Activated naive CD8-positive, alpha-beta T cell treated with anti-CD3 and anti-CD28 coated beads for 36 hours (primary cell): Measurements from ENCODE around the gene LIN52. TPM values are rescaled to one million over a fixed set of nuclear protein-coding genes. Genes with fewer than 3 reads are reported as not detected.
A peak's percentile ranks its signal among the peaks of the same experiment; 100 is the strongest.
"Not testable (repeated sequence)": the region's sequence is repeated elsewhere in the genome, so short reads cannot be mapped to it uniquely, and the experiment has no call there.

ENCODE experiments used
- DNase-seq: peaks from one replicate; pipeline ENCODE4 v3.0.0; 2021
- H3K27ac Mint-ChIP-seq: one replicate; pipeline ENCODE4 v1.8.0; 2022; ENCODE audit warnings: mild to moderate bottlenecking, moderate library complexity, mixed read lengths
- H3K27me3 Mint-ChIP-seq: one replicate; pipeline ENCODE4 v1.8.0; 2022; ENCODE audit warnings: mild to moderate bottlenecking, mixed read lengths
- H3K36me3 Mint-ChIP-seq: one replicate; pipeline ENCODE4 v1.8.0; 2021; ENCODE audit warnings: mild to moderate bottlenecking, mixed read lengths
- H3K4me1 Mint-ChIP-seq: one replicate; pipeline ENCODE4 v1.8.0; 2021; ENCODE audit warnings: mixed read lengths
- H3K4me3 Mint-ChIP-seq: one replicate; pipeline ENCODE4 v1.8.0; 2022; ENCODE audit warnings: mild to moderate bottlenecking, moderate library complexity, mixed read lengths
- H3K9me3 Mint-ChIP-seq: one replicate; pipeline ENCODE4 v1.8.0; 2022; ENCODE audit warnings: mixed read lengths
- total RNA-seq, 2 experiments: library from RNA; stranded (reverse); gene quantifications; one replicate each; pipeline ENCODE4 v1.2.3, GENCODE V29; 2021

LIN52 gene
- total RNA-seq, 2 experiments from 2014 or later, result 11.1 to 12.4 TPM

DNA sequence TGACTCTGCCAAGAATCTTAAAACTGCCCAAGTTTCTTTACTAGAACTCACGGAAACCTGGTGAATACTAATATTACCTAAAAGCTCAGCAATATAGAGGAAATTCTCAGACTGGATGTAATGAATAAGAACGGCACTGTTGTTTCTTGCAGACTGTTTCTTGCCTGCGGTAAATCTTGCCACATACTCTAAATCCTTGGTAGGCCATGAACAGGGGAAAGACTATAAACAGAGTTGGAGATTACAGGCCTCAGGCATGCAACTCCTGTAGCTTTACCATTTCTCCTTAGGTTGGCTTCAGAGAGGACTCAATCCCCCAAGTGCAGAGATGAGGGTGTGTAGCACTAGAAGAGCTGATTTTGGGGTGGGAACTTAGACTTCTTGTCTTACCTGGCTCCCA, 1.6 kb upstream of the LIN52 start:
- DNase-seq, result no peak
- Mint-ChIP-seq H3K4me3 (peak overlapping the region; percentile 95), H3K27ac (no peak overlapping the region), H3K9me3 (no peaks in the 10 kb centered on the region), H3K27me3 (no peaks in the 10 kb centered on the region), H3K36me3 (peaks cover 1% of the 10 kb centered on the region), H3K4me1 (peaks cover 29% of the 10 kb centered on the region)

DNA sequence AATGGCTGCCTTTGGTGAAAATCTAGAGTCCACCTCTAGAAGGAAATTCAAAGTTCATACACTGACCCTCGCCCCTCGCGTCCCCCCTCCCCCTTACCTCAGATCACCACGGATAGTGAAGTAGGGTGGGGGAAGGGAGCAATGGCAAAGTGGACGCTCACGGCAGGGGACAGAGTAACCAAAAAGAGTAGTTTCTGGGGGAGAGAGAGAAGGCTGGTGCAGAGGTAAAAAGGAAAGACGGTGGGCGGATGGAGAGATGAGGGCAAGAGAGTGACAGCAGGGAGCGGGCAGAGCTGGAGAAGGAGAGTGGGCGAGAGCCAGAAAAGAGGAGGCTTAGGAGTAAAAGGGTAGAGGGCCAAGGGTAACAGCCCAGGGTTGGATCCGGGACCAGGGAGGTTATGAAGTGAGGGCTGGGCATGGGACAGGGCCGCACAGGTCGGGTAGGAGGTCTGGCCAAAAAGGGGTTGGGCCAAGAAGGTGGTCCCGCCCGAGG, 926 bp upstream of the LIN52 start:
- no peak for DNase-seq
- Mint-ChIP-seq H3K4me1 (peaks cover 31% of the 10 kb centered on the region), H3K27ac (peak overlapping the region; percentile 79), H3K9me3 (peaks cover 2% of the 10 kb centered on the region), H3K36me3 (peaks cover 5% of the 10 kb centered on the region), H3K27me3 (no peaks in the 10 kb centered on the region), H3K4me3 (peak overlapping the region; percentile 95)

DNA sequence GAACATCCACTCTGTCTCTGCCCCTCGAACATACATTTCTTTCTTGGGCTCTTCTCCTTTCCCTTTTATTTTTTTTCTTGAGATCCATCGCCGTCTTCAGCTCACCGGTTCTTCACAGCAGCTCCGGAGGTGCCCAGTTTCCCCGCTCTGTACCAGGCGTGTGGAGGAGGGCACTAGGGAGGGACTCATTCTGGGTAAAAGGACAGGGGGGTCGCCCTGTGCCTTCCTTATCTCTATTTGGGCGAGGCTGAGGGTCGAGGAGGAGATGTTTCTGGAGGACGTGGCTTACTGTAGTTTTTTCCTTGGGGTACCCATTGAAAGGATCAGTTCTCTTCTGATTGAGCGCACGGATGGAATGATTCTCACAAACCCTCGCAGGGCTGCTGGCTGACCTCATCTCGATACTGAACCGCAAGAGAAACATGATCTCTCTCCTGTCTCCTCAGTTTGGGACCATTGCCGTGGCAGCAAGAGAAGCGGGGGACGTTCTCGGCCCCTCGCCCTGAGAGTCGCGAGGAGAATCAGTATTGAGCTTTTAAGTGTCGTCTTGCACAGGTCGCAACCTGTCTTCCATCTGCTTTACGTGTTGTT, 386 bp downstream of the LIN52 start:
- Mint-ChIP-seq H3K9me3 (peaks cover 5% of the 10 kb centered on the region), H3K4me1 (peaks cover 35% of the 10 kb centered on the region), H3K4me3 (peak overlapping the region; percentile 95), H3K27me3 (no peaks in the 10 kb centered on the region), H3K27ac (peak overlapping the region; percentile 96), H3K36me3 (peaks cover 9% of the 10 kb centered on the region)
- DNase-seq, result peak; percentile 37

DNA sequence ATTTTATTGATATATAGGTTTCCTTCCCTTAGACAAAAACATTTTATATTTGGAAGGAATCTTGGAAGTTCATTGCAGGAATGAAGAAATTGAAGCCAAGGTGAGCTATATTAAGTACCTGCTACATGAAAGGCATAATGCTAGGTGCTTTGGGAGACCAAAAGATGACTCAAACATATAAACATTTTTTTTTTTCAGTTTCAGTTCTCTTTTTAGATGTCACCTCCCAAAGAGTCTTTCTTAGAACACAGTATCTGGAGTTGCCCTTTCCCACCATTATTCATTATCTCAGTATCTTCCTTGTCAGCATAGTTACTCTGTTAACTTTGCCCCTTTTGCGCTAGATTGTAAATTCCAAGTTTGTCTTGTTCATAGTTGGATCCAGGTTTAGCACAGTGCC, 1.1 kb downstream of the LIN52 start:
- Mint-ChIP-seq H3K27ac (peak overlapping the region; percentile 96), H3K36me3 (peaks cover 9% of the 10 kb centered on the region), H3K4me1 (peaks cover 35% of the 10 kb centered on the region), H3K9me3 (peaks cover 5% of the 10 kb centered on the region), H3K4me3 (peak overlapping the region; percentile 95), H3K27me3 (no peaks in the 10 kb centered on the region)
- DNase-seq, result no peak

DNA sequence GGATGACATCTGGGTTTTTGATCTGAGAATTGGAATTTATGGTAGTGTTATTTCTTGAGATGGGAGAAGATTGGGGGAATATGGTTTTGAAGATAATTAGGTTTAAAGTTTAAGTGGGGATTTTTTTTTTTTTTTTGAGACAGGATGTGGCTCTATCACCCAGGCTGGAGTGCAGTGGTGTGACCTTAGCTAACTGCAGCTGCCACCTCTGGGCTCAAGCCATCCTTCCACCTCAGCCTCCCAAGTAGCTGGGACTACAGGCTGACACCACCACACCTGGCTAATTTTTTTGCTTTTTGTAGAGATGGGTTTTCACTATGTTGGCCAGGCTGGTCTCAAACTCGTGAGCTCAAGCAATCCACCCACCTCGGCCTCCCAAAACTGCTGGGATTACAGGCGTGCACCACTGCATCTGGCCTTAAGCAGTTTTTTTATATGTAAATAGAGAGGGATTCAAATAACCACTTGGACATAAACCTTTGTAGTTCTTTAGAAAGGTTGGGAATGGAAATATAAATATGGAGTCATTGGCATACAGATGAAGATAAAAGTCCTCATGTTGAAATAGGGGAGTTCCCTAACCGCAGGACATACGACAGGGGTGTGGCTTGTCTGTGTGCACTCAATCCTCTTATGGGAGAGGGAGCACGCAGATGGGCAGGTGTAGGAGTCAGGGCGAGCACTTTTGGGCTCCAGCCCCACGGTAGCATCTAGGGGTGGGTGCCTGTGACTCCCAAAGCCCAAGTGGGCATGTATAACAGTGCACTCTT, 4.7 kb downstream of the LIN52 start:
- Mint-ChIP-seq H3K36me3 (peaks cover 9% of the 10 kb centered on the region), H3K9me3 (peaks cover 5% of the 10 kb centered on the region), H3K27me3 (no peaks in the 10 kb centered on the region), H3K4me3 (no peak overlapping the region), H3K4me1 (peaks cover 23% of the 10 kb centered on the region), H3K27ac (no peak overlapping the region)
- DNase-seq, result no peak

DNA sequence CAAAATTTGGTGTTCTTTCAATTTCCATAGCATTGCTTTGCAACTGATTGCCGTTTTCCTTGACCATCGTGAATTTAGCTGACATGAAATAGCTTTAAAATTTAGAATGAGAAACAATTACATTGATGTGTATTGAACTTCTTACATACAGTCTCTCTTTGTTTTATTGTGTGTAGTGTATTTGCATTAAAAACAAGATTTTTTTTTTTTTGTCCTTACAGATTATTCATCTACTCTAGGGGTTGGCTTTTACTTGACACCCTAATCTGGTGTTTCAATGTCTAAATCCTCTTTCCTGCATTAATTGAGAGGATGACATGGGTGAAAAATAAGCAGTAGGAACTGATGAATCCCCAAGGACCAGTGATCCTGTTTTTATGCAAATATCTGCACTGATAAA, 20.6 kb downstream of the LIN52 start:
- Mint-ChIP-seq H3K4me1 (no peaks in the 10 kb centered on the region), H3K27me3 (no peaks in the 10 kb centered on the region), H3K36me3 (peaks cover 8% of the 10 kb centered on the region)

DNA sequence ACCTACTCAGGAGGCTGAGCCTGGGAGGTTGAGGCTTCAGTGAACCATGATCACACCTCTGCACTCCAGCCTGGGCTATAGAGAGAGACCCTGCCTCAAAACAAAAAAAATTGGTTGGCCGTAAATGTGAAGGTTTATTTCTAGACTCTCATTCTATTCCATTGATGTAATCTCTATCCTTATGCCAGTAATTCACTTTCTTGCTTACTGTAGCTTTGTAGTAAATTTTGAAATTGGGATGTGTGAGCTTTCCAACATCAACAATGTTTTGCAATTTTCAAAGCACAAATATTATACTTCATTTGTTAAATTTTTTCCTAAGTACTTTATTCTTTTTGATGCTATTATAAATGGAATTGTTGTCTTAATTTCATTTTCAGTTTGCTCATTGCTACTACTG, 24.6 kb downstream of the LIN52 start:
- Mint-ChIP-seq H3K36me3 (peaks cover 6% of the 10 kb centered on the region), H3K27me3 (no peaks in the 10 kb centered on the region), H3K9me3 (no peaks in the 10 kb centered on the region), H3K27ac (no peak overlapping the region), H3K4me1 (no peaks in the 10 kb centered on the region), H3K4me3 (no peak overlapping the region)
- no peak for DNase-seq

More for the DNA sequence above, 20.6 kb downstream of the LIN52 start:
- H3K27ac Mint-ChIP-seq, result no peak overlapping the region
- no peak overlapping the region for H3K4me3 Mint-ChIP-seq
- no peak for DNase-seq
- H3K9me3 Mint-ChIP-seq, result no peaks in the 10 kb centered on the region

DNA sequence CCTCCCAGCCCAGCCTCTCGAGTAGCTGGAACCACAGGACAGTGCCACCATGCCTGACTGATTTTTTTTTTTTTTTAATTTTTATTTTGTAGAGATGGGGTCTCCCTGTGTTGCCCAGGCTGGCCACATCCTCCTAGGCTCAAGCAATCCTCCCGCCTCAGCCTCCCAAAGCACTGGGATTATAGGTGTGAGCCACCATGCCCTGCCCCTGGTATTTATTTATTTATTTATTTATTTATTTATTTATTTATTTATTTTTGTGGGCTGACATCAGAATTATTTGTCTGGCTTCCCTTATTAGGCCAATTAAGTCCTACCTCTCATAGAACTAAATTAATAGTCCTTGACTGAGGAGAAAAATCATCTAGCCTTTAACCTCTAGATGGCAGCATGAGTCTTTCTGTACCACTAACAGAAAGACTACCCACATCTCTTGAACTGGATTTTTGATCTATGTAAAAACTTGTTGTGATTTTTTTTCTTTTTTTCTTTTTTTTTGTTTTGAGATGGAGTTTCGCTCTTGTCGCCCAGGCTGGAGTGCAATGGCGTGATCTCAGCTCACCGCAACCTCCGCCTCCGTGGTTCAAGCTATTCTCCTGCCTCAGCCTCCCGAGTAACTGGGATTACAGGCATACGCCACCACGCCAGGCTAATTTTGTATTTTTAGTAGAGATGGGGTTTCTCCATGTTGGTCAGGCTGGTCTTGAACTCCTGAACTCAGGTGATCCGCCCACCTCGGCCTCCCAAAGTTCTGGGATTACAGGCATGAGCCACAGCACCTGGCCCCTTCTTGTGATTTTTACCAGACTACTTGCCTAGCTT, 26.9 kb downstream of the LIN52 start:
- H3K4me3 Mint-ChIP-seq, H3K36me3 Mint-ChIP-seq, H3K27me3 Mint-ChIP-seq, H3K9me3 Mint-ChIP-seq, H3K27ac Mint-ChIP-seq, H3K4me1 Mint-ChIP-seq, DNase-seq: not testable (repeated sequence)

DNA sequence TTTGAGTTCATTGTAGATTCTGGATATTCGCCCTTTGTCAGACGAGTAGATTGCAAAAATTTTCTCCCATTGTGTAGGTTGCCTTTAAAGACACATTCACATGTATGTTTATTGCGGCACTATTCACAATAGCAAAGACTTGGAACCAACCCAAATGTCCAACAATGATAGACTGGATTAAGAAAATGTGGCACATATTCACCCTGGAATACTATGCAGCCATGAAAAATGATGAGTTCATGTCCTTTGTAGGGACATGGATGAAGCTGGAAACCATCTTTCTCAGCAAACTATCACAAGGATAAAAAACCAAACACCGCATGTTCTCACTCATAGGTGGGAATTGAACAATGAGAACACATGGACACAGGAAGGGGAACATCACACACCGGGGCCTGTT, 40.7 kb downstream of the LIN52 start:
- not testable (repeated sequence) for H3K4me3 Mint-ChIP-seq, H3K27me3 Mint-ChIP-seq, H3K9me3 Mint-ChIP-seq, H3K4me1 Mint-ChIP-seq, DNase-seq, H3K27ac Mint-ChIP-seq
- peaks cover 18% of the 10 kb centered on the region for H3K36me3 Mint-ChIP-seq

DNA sequence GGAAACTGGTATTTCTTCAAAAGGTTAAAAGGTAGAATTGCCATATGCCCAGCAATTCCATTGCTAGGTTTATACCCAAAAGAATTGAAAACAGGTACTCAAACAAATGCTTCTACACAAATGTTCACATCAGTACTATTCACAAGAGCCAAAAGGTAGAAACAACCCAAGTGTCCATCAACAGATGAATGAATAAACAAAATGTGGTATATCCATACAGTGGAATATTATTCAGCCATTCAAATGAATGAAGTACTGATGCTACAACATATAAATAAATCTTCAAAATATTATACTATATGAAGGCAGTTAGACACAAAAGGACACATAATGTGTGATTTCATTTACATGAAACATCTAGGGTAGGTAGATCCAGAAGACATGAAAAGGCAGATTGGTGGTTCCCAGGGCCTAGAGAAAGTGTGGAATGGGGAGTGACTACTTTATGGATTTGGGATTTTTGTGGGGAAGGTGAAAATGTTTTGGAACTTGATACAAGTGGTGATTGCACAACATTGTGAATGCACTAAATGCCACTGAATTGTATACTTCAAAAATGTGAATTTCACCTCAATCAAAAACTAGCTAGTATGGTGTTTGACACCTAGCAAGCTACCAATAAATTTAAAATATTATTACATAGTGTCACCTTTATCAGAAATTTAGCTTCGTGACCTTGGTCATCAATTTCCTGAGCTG, 41.7 kb downstream of the LIN52 start:
- Mint-ChIP-seq H3K4me1 (no peaks in the 10 kb centered on the region), H3K36me3 (peaks cover 14% of the 10 kb centered on the region), H3K27ac (no peak overlapping the region), H3K9me3 (no peaks in the 10 kb centered on the region), H3K27me3 (no peaks in the 10 kb centered on the region), H3K4me3 (no peak overlapping the region)
- DNase-seq, result no peak

DNA sequence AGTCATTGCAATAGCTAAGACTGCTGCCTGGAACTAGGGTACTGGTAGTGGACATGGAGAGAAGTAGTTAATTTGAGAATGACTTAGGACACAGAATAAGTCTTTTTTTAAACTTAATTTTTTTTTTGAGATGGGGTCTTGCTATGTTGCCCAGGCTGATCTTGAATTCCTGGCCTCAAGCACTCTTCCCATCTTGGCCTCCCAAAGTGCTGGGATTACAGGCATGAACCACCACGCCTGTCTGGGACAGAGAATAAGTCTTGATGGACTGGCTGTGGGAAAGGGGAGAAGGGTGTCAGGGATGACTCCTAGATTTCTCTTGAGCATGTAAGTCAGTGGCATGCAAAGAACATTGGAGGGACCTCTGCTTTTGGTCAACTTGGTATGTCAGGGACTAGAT, 42.9 kb downstream of the LIN52 start:
- no peak for DNase-seq
- Mint-ChIP-seq H3K27ac (no peak overlapping the region), H3K36me3 (peaks cover 14% of the 10 kb centered on the region), H3K27me3 (no peaks in the 10 kb centered on the region), H3K9me3 (no peaks in the 10 kb centered on the region), H3K4me1 (no peaks in the 10 kb centered on the region), H3K4me3 (no peak overlapping the region)

DNA sequence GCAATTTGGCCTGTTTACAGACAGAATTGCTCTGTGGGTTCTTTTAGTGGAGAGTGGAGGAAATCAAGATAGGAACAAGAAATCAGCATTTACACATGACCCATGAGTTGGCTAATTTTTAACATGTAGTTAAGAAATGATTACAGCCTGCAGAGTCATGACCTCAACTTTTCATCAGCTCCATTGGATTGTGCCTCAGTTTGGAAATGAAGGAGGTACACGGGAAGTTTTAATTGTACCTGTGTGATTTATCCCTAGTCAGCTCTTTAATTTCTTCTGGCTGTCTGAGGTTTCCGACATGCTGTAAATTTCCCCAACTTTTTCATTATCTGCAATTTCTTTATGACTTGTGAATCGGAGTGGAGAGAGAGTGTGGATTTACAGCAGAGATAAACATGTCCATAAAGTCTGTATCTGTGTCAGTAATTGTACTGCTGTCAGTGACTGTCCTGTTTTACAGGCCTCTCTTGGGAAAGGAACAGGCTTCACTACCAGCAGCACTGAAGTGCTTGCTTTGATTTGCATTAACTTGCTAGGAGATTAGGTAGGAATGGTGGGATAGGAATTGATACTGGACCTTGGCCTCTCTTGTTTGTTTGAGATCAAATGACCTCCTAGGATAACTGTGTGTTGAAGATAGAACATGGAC, 49.2 kb downstream of the LIN52 start:
- no peak for DNase-seq
- Mint-ChIP-seq H3K4me3 (no peak overlapping the region), H3K36me3 (peaks cover 7% of the 10 kb centered on the region), H3K4me1 (peaks cover 25% of the 10 kb centered on the region), H3K27me3 (no peaks in the 10 kb centered on the region), H3K27ac (no peak overlapping the region), H3K9me3 (no peaks in the 10 kb centered on the region)

DNA sequence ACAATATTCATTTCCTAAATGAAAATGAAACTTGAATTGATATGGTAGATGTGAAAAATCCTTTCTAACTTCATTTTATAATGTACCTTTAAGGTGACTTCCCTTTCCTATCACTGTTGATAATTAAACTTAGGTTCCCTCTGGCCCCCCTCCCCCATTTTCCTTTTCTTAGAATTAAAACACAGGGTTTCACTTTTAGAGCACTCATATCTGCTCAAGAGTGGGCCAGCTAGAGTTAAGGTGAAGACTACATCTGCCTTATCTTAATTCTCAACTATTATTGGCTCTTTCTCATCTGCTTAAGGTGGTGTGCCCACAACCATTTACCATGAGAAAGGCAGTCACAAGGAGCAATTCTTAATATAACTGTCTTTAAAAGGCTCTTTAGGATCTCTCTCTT, 49.7 kb downstream of the LIN52 start:
- peaks cover 25% of the 10 kb centered on the region for H3K4me1 Mint-ChIP-seq
- no peaks in the 10 kb centered on the region for H3K27me3 Mint-ChIP-seq
- DNase-seq, result no peak
- no peaks in the 10 kb centered on the region for H3K9me3 Mint-ChIP-seq
- H3K36me3 Mint-ChIP-seq, result peaks cover 7% of the 10 kb centered on the region
- no peak overlapping the region for H3K27ac Mint-ChIP-seq
- no peak overlapping the region for H3K4me3 Mint-ChIP-seq

DNA sequence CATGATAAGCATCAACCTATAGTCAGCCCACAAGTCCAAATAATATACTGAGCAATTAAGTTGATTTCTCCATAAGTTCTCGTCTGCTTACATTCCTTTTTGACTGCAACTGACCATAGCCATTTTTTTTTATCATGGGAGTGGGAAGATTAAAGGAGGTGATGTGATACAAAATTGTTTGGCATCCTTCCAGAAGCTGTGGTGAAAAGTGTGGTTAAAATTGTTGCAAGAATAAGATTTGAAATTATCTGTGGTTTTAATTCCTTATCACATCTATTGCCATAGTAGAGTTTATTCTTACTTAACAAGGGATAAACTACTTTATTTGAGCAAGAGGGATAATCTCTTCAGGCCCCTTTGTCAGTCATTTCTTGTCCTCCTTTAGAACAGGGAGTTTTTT, 50.7 kb downstream of the LIN52 start:
- no peak overlapping the region for H3K4me3 Mint-ChIP-seq
- no peaks in the 10 kb centered on the region for H3K27me3 Mint-ChIP-seq
- H3K4me1 Mint-ChIP-seq, result peaks cover 25% of the 10 kb centered on the region
- DNase-seq, result no peak
- H3K27ac Mint-ChIP-seq, result no peak overlapping the region
- peaks cover 7% of the 10 kb centered on the region for H3K36me3 Mint-ChIP-seq
- H3K9me3 Mint-ChIP-seq, result no peaks in the 10 kb centered on the region
